HuH-7 (cell line): ENCODE measurements around the gene METTL26.

ENCODE experiments used
- DNase-seq: peaks from one replicate; pipeline ENCODE4 v3.0.0; 2011; ENCODE audit warnings: low spot score

Gene METTL26

GRCh38 chr16:637081-638018 lies 1.2 kb upstream of the METTL26 start:
- peak; percentile 90 for DNase-seq

GRCh38 chr16:635573-636205 lies 416 bp downstream of the METTL26 start:
- no peak for DNase-seq

- no peak for DNase-seq
Observed at GRCh38 chr16:634996-635395, 1.1 kb downstream of the METTL26 start.

GRCh38 chr16:634051-634670 lies 1.9 kb downstream of the METTL26 start:
- no peak for DNase-seq

GRCh38 chr16:633336-634050 lies 2.6 kb downstream of the METTL26 start:
- DNase-seq, result no peak

GRCh38 chr16:632486-633335 lies 3.4 kb downstream of the METTL26 start:
- no peak for DNase-seq

GRCh38 chr16:631808-632358 lies 4.2 kb downstream of the METTL26 start:
- DNase-seq, result no peak

- DNase-seq, result no peak
Observed at GRCh38 chr16:630815-631405, 5.2 kb downstream of the METTL26 start, which contains the start of gene WFIKKN1. Gene WFIKKN1 (plus strand): TSS chr16:630985. CDS start chr16:631254, 269 bp downstream.

- DNase-seq, result no peak
Observed at GRCh38 chr16:630249-630814, 5.8 kb downstream of the METTL26 start.

GRCh38 chr16:629833-630248 lies 6.3 kb downstream of the METTL26 start:
- no peak for DNase-seq

GRCh38 chr16:629185-629832 lies 6.8 kb downstream of the METTL26 start:
- no peak for DNase-seq

GRCh38 chr16:628321-629061 lies 7.6 kb downstream of the METTL26 start:
- DNase-seq, result no peak

- DNase-seq, result no peak
Observed at GRCh38 chr16:627454-628239, 8.5 kb downstream of the METTL26 start.

- DNase-seq, result no peak
Observed at GRCh38 chr16:626787-627453, 9.2 kb downstream of the METTL26 start.

- DNase-seq, result no peak
Observed at GRCh38 chr16:625977-626765, 9.9 kb downstream of the METTL26 start.

GRCh38 chr16:625117-625976 lies 10.8 kb downstream of the METTL26 start:
- no peak for DNase-seq
